HAP-1 (cell line): Measurements from ENCODE around the gene GNG12.

Source experiments
- DNase-seq, 2 experiments: peaks; one replicate each; pipeline ENCODE4 v3.0.0-alpha.2; 2016 to 2020; ENCODE audit warnings: low spot score in 2 of 2
- H3K27me3 ChIP-seq: fragments of 250-450 bp; sonication (Bioruptor Pico); 2 replicates; pipeline ENCODE4 v1.5.1; 2020; ENCODE audit warnings: low read depth, mild to moderate bottlenecking, moderate library complexity
- H3K36me3 ChIP-seq: fragments of 250-450 bp; sonication (Bioruptor Pico); replicated peaks from 2 replicates; pipeline ENCODE4 v1.5.1; 2020; ENCODE audit warnings: mild to moderate bottlenecking
- H3K4me1 ChIP-seq: fragments of 250-450 bp; sonication (Bioruptor Pico); 2 replicates; pipeline ENCODE4 v1.5.1; 2020; ENCODE audit warnings: mild to moderate bottlenecking
- H3K4me3 ChIP-seq: fragments of 250-450 bp; sonication (Bioruptor Pico); 2 replicates; pipeline ENCODE4 v1.5.1; 2020; ENCODE audit warnings: mild to moderate bottlenecking, moderate library complexity
- H3K9me3 ChIP-seq: fragments of 250-450 bp; sonication (Bioruptor Pico); 2 replicates; pipeline ENCODE4 v1.5.1; 2020; ENCODE audit warnings: mild to moderate bottlenecking, moderate library complexity
- in situ Hi-C: fragments of 300-500 bp; cut with MboI; formaldehyde crosslinking; loops from 3 replicates; pipeline ENCODE4 v1.14.3; 2020; ENCODE audit warnings: low sequenced_read_pairs, inconsistent platforms, mixed read lengths

Gene GNG12

GRCh38 chr1:67832737-67833601 lies at the start of gene GNG12:
Gene GNG12, minus strand, starts transcription at chr1:67833467. Its CDS starts 125,781 bp downstream, at chr1:67707686.
- in situ Hi-C loops: no loop called here
- H3K4me3 ChIP-seq: peak within 1 kb of the TSS; percentile 58
- H3K36me3 ChIP-seq: peaks cover 4% of the 10 kb centered on the region
- no peaks in the 10 kb centered on the region for H3K9me3 ChIP-seq
- no peaks in the 10 kb centered on the region for H3K27me3 ChIP-seq
- DNase-seq: peak; percentile 73 to 91
- peaks cover 52% of the 10 kb centered on the region for H3K4me1 ChIP-seq

- H3K27me3 ChIP-seq: no peaks in the 10 kb centered on the region
- in situ Hi-C loops: no loop called here
- no peaks in the 10 kb centered on the region for H3K9me3 ChIP-seq
- no peak for DNase-seq
- no peaks in the 10 kb centered on the region for H3K36me3 ChIP-seq
- no peaks in the 10 kb centered on the region for H3K4me1 ChIP-seq
- no peak overlapping the region for H3K4me3 ChIP-seq
These were observed 49.1 kb upstream of the GNG12 start for GRCh38 chr1:67882196-67882958.

- H3K36me3 ChIP-seq: no peaks in the 10 kb centered on the region
- DNase-seq: no peak
- in situ Hi-C loops: no loop called here
- H3K4me3 ChIP-seq: no peak overlapping the region
- H3K27me3 ChIP-seq: no peaks in the 10 kb centered on the region
- H3K9me3 ChIP-seq: no peaks in the 10 kb centered on the region
- H3K4me1 ChIP-seq: no peaks in the 10 kb centered on the region
These were observed 46.9 kb upstream of the GNG12 start for GRCh38 chr1:67880056-67880601.

- H3K4me3 ChIP-seq: no peak overlapping the region
- DNase-seq: no peak
- no peaks in the 10 kb centered on the region for H3K4me1 ChIP-seq
- H3K27me3 ChIP-seq: no peaks in the 10 kb centered on the region
- no peaks in the 10 kb centered on the region for H3K9me3 ChIP-seq
- in situ Hi-C loops: no loop called here
- H3K36me3 ChIP-seq: no peaks in the 10 kb centered on the region
These were observed 46.2 kb upstream of the GNG12 start for GRCh38 chr1:67879485-67879884.

- Histone ChIP-seq H3K36me3 (no peaks in the 10 kb centered on the region), H3K9me3 (no peaks in the 10 kb centered on the region), H3K27me3 (no peaks in the 10 kb centered on the region), H3K4me1 (no peaks in the 10 kb centered on the region), H3K4me3 (no peak overlapping the region)
- DNase-seq: no peak
- in situ Hi-C loops: no loop called here
These were observed 41.3 kb upstream of the GNG12 start for GRCh38 chr1:67874501-67875111.

- Histone ChIP-seq H3K27me3 (no peaks in the 10 kb centered on the region), H3K4me1 (no peaks in the 10 kb centered on the region), H3K4me3 (no peak overlapping the region), H3K36me3 (no peaks in the 10 kb centered on the region), H3K9me3 (no peaks in the 10 kb centered on the region)
- DNase-seq: no peak
- in situ Hi-C loops: no loop called here
These were observed 36.0 kb upstream of the GNG12 start for GRCh38 chr1:67869233-67869632.

- Histone ChIP-seq H3K9me3 (no peaks in the 10 kb centered on the region), H3K36me3 (no peaks in the 10 kb centered on the region), H3K4me1 (no peaks in the 10 kb centered on the region), H3K27me3 (no peaks in the 10 kb centered on the region), H3K4me3 (no peak overlapping the region)
- no peak for DNase-seq
- in situ Hi-C loops: loop anchor here (5.0 kb wide), 1 partner anchor 249 kb away; no protein-coding TSS in a partner anchor
These were observed 30.4 kb upstream of the GNG12 start for GRCh38 chr1:67863637-67864036.

- DNase-seq: no peak
- in situ Hi-C loops: loop anchor here (5.0 kb wide), 1 partner anchor 250 kb away; no protein-coding TSS in a partner anchor
- no peaks in the 10 kb centered on the region for H3K9me3 ChIP-seq
- H3K36me3 ChIP-seq: no peaks in the 10 kb centered on the region
- no peak overlapping the region for H3K4me3 ChIP-seq
- no peaks in the 10 kb centered on the region for H3K4me1 ChIP-seq
- H3K27me3 ChIP-seq: no peaks in the 10 kb centered on the region
These were observed 29.4 kb upstream of the GNG12 start for GRCh38 chr1:67862685-67863084.

GRCh38 chr1:67861856-67862516 lies 28.7 kb upstream of the GNG12 start:
- in situ Hi-C loops: loop anchor here (5.0 kb wide), 1 partner anchor 250 kb away; no protein-coding TSS in a partner anchor
- Histone ChIP-seq H3K4me3 (no peak overlapping the region), H3K4me1 (no peaks in the 10 kb centered on the region), H3K9me3 (no peaks in the 10 kb centered on the region), H3K27me3 (no peaks in the 10 kb centered on the region), H3K36me3 (no peaks in the 10 kb centered on the region)
- no peak for DNase-seq

- in situ Hi-C loops: loop anchor here (5.0 kb wide), 1 partner anchor 252 kb away; no protein-coding TSS in a partner anchor
- H3K36me3 ChIP-seq: no peaks in the 10 kb centered on the region
- H3K4me1 ChIP-seq: no peaks in the 10 kb centered on the region
- no peak overlapping the region for H3K4me3 ChIP-seq
- no peak for DNase-seq
- H3K9me3 ChIP-seq: no peaks in the 10 kb centered on the region
- H3K27me3 ChIP-seq: no peaks in the 10 kb centered on the region
These were observed 27.5 kb upstream of the GNG12 start for GRCh38 chr1:67860776-67861175.

- H3K36me3 ChIP-seq: no peaks in the 10 kb centered on the region
- no peak overlapping the region for H3K4me3 ChIP-seq
- in situ Hi-C loops: loop anchor here (10.0 kb wide), 1 partner anchor 498 kb away; no protein-coding TSS in a partner anchor
These were observed 23.7 kb upstream of the GNG12 start for GRCh38 chr1:67856921-67857320.

GRCh38 chr1:67855961-67856360 lies 22.7 kb upstream of the GNG12 start:
- in situ Hi-C loops: loop anchor here (10.0 kb wide), 1 partner anchor 499 kb away; no protein-coding TSS in a partner anchor
- no peaks in the 10 kb centered on the region for H3K4me1 ChIP-seq
- H3K9me3 ChIP-seq: no peaks in the 10 kb centered on the region
- H3K27me3 ChIP-seq: no peaks in the 10 kb centered on the region
- no peak for DNase-seq
- no peaks in the 10 kb centered on the region for H3K36me3 ChIP-seq
- H3K4me3 ChIP-seq: no peak overlapping the region

More at GRCh38 chr1:67856921-67857320, 23.7 kb upstream of the GNG12 start:
- no peaks in the 10 kb centered on the region for H3K9me3 ChIP-seq
- no peaks in the 10 kb centered on the region for H3K4me1 ChIP-seq
- DNase-seq: no peak
- no peaks in the 10 kb centered on the region for H3K27me3 ChIP-seq

- in situ Hi-C loops: loop anchor here (10.0 kb wide), 1 partner anchor 499 kb away; no protein-coding TSS in a partner anchor
- Histone ChIP-seq H3K27me3 (no peaks in the 10 kb centered on the region), H3K4me1 (no peaks in the 10 kb centered on the region), H3K4me3 (no peak overlapping the region), H3K36me3 (no peaks in the 10 kb centered on the region), H3K9me3 (no peaks in the 10 kb centered on the region)
- DNase-seq: no peak
These were observed 22.2 kb upstream of the GNG12 start for GRCh38 chr1:67855444-67855843.
